Panc1 (cell line): Measurements from ENCODE around the gene KCNIP4. TPM values are rescaled to one million over a fixed set of nuclear protein-coding genes. Genes with fewer than 3 reads are reported as not detected.

Experiments used
- ATAC-seq: fragments of 200-7000 bp; cut with Tn5 transposase; 2 replicates; pipeline ENCODE4 v1.9.1; 2020; ENCODE audit warnings: mild to moderate bottlenecking, moderate library complexity
- BruUV-seq: library from RNA; stranded (reverse); fragments of 400-500 nt; replicated peaks from 2 replicates; lab custom pipeline; 2021; lab: Mats Ljungman, UMichigan
- CTCF ChIA-PET: fragments of 300-600 bp; sonication (Branson Sonifier 250); formaldehyde crosslinking; loops from one replicate; lab custom pipeline; 2022; ENCODE audit warnings: antibody characterized with exemption; lab: Charles Lee
- POLR2A ChIA-PET: fragments of 300-600 bp; sonication (Branson Sonifier 250); formaldehyde crosslinking; loops from one replicate; lab custom pipeline; 2022; ENCODE audit warnings: antibody characterized with exemption; lab: Charles Lee
- DNase-seq: peaks from one replicate; pipeline ENCODE4 v3.0.0-alpha.2; 2010; ENCODE audit warnings: low read depth, low spot score
- H3K27ac ChIP-seq: 2 replicates; pipeline ENCODE4 v1.5.1; 2011; ENCODE audit warnings: mild to moderate bottlenecking, low read length, inconsistent platforms
- H3K27me3 ChIP-seq: fragments of 200-500 bp; sonication (Bioruptor generic); 2 replicates; pipeline ENCODE4 v1.6.0; 2014; ENCODE audit warnings: low read length, inconsistent platforms; ENCODE audit not compliant: control insufficient read depth, insufficient read depth
- H3K36me3 ChIP-seq: fragments of 200-500 bp; sonication (Bioruptor generic); 2 replicates; pipeline ENCODE4 v1.5.1; 2014; ENCODE audit warnings: inconsistent platforms, mild to moderate bottlenecking, low read length, moderate library complexity; ENCODE audit not compliant: control insufficient read depth, insufficient read depth
- H3K4me1 ChIP-seq: 2 replicates; pipeline ENCODE4 v1.5.1; 2011; ENCODE audit warnings: inconsistent platforms, mild to moderate bottlenecking, low read length, moderate library complexity; ENCODE audit not compliant: control insufficient read depth, insufficient read depth
- H3K4me3 ChIP-seq, 2 experiments: 2 replicates each; pipeline ENCODE4 v1.5.1; 2011 to 2012; ENCODE audit warnings: low read depth in 2 of 2, low read length in 2 of 2, mild to moderate bottlenecking in 2 of 2, inconsistent platforms in 1 of 2, moderate library complexity in 1 of 2
- H3K9me3 ChIP-seq: fragments of 200-500 bp; sonication (Bioruptor generic); 2 replicates; pipeline ENCODE4 v1.5.1; 2014; ENCODE audit warnings: low read depth, mild to moderate bottlenecking, inconsistent platforms, low read length, moderate library complexity; ENCODE audit not compliant: control insufficient read depth, insufficient read depth
- POLR2AphosphoS5 ChIP-seq: IDR thresholded peaks from 2 replicates; pipeline ENCODE4 v1.6.1; 2012; ENCODE audit warnings: mild to moderate bottlenecking, low read depth, low read length, moderate library complexity
- SIN3A ChIP-seq: IDR thresholded peaks from 2 replicates; pipeline ENCODE4 v1.6.1; 2012; ENCODE audit warnings: low read depth, mild to moderate bottlenecking, low read length, moderate library complexity, borderline replicate concordance; ENCODE audit not compliant: insufficient read depth
- TCF7L2 ChIP-seq: IDR thresholded peaks from 2 replicates; pipeline ENCODE4 v1.6.1; 2011; ENCODE audit warnings: mild to moderate bottlenecking, low read depth, low read length, inconsistent platforms
- in situ Hi-C: cut with HindIII; loops from 2 replicates; pipeline ENCODE4 v1.10.0; 2016; ENCODE audit warnings: low sequenced_read_pairs, low pct_unique_long_range_greater_than_20kb
- intact Hi-C: fragments of 100-400 bp; cut with micrococcal nuclease; formaldehyde crosslinking; loops from one replicate; pipeline ENCODE4 v1.10.0; 2022; ENCODE audit not compliant: unreplicated experiment
- total RNA-seq: library from RNA; stranded (reverse); gene quantifications from one replicate; pipeline ENCODE4 v1.2.1, GENCODE V29; 2021; ENCODE audit not compliant: unreplicated experiment
- TF ChIP-seq, protein P1 (sequence below): fragments of 450-650 bp; IDR thresholded peaks from 2 replicates; pipeline ENCODE4 v1.5.1; 2017; ENCODE audit warnings: mild to moderate bottlenecking
- TF ChIP-seq, protein P2 (sequence below), 2 experiments: IDR thresholded peaks; 2 replicates each; pipeline ENCODE4 v1.6.1; 2011 to 2012; ENCODE audit warnings: low read depth in 2 of 2, control low read depth in 1 of 2, low read length in 1 of 2, mild to moderate bottlenecking in 1 of 2, moderate library complexity in 1 of 2; ENCODE audit not compliant: insufficient read depth in 1 of 2

Gene KCNIP4
- total RNA-seq, 1 experiment from 2014 or later: not detected

DNA sequence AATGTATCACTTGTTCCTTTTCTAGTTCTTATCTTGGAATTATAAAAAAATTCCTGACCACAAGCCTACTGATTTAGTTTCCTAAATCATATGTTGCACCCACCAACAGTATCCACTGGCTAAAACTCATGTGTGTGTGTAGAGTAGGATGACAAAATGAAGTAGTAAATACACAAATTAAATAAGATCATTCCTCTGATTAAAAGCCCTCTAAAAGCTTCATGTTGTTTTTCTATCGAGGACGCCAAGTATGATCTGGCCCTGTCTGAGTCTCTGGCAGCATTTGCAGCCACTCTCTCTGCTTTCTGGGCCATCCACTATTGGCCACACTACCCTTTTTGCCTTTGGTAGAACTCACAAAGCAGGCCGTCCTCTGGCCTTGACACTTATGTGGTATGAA lies 1064.9 kb downstream of the KCNIP4 start:
- Histone ChIP-seq H3K27ac (no peak overlapping the region), H3K4me1 (no peaks in the 10 kb centered on the region), H3K4me3 (no peak overlapping the region), H3K27me3 (no peaks in the 10 kb centered on the region), H3K9me3 (no peaks in the 10 kb centered on the region), H3K36me3 (no peaks in the 10 kb centered on the region)
- ChIA-PET POLR2A (no interaction called here), CTCF (no interaction called here)
- no peak for DNase-seq
- ATAC-seq: no peak
- no TSS peak for BruUV-seq
- intact Hi-C loops: no loop called here
- TF ChIP-seq, protein P1, sequence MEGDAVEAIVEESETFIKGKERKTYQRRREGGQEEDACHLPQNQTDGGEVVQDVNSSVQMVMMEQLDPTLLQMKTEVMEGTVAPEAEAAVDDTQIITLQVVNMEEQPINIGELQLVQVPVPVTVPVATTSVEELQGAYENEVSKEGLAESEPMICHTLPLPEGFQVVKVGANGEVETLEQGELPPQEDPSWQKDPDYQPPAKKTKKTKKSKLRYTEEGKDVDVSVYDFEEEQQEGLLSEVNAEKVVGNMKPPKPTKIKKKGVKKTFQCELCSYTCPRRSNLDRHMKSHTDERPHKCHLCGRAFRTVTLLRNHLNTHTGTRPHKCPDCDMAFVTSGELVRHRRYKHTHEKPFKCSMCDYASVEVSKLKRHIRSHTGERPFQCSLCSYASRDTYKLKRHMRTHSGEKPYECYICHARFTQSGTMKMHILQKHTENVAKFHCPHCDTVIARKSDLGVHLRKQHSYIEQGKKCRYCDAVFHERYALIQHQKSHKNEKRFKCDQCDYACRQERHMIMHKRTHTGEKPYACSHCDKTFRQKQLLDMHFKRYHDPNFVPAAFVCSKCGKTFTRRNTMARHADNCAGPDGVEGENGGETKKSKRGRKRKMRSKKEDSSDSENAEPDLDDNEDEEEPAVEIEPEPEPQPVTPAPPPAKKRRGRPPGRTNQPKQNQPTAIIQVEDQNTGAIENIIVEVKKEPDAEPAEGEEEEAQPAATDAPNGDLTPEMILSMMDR: no peak
- no peak for TF ChIP-seq POLR2AphosphoS5
- TF ChIP-seq, protein P2, sequence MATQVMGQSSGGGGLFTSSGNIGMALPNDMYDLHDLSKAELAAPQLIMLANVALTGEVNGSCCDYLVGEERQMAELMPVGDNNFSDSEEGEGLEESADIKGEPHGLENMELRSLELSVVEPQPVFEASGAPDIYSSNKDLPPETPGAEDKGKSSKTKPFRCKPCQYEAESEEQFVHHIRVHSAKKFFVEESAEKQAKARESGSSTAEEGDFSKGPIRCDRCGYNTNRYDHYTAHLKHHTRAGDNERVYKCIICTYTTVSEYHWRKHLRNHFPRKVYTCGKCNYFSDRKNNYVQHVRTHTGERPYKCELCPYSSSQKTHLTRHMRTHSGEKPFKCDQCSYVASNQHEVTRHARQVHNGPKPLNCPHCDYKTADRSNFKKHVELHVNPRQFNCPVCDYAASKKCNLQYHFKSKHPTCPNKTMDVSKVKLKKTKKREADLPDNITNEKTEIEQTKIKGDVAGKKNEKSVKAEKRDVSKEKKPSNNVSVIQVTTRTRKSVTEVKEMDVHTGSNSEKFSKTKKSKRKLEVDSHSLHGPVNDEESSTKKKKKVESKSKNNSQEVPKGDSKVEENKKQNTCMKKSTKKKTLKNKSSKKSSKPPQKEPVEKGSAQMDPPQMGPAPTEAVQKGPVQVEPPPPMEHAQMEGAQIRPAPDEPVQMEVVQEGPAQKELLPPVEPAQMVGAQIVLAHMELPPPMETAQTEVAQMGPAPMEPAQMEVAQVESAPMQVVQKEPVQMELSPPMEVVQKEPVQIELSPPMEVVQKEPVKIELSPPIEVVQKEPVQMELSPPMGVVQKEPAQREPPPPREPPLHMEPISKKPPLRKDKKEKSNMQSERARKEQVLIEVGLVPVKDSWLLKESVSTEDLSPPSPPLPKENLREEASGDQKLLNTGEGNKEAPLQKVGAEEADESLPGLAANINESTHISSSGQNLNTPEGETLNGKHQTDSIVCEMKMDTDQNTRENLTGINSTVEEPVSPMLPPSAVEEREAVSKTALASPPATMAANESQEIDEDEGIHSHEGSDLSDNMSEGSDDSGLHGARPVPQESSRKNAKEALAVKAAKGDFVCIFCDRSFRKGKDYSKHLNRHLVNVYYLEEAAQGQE (IDR thresholded peaks at IDR 0.05; ENCODE audit: insufficient read depth in 1 of 2, low read depth in 2 of 2, low read length in 1 of 2): no peak
- TF ChIP-seq TCF7L2: no peak
- TF ChIP-seq SIN3A: no peak
- in situ Hi-C loops: no loop called here

DNA sequence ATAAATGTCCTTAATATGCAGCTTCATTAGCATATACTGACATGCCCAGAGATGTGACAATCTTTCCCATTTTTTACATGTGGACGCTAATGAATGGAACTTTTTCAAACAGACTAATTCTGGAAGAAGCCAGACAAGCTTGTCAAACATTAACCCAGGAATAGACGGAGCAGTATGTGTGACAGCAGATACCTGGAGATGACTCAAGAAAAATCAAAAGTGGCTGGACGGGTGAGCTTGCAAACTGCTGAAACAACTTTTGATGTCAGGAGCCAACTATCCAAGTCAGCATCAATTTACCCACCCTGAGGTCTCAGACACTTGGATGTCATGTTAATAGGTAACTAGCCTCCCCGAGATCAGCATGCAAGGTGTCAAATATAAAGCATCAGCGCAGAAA lies 1065.3 kb downstream of the KCNIP4 start:
- POLR2A ChIA-PET: no interaction called here
- ATAC-seq (no peak), DNase-seq (no peak)

More for the DNA sequence above, 1065.3 kb downstream of the KCNIP4 start:
- no peak overlapping the region for H3K27ac ChIP-seq
- no peaks in the 10 kb centered on the region for H3K4me1 ChIP-seq
- no peaks in the 10 kb centered on the region for H3K27me3 ChIP-seq
- H3K9me3 ChIP-seq: no peaks in the 10 kb centered on the region
- CTCF ChIA-PET: no interaction called here
- in situ Hi-C loops (no loop called here), intact Hi-C loops (no loop called here)
- TF ChIP-seq SIN3A (no peak), TCF7L2 (no peak), POLR2AphosphoS5 (no peak)
- TF ChIP-seq, protein P1: no peak
- TF ChIP-seq, protein P2 (IDR thresholded peaks at IDR 0.05; ENCODE audit: insufficient read depth in 1 of 2, low read depth in 2 of 2, low read length in 1 of 2): no peak
- H3K4me3 ChIP-seq: no peak overlapping the region
- no peaks in the 10 kb centered on the region for H3K36me3 ChIP-seq
- BruUV-seq: no TSS peak
